ENCODE measurements around the gene MNT. TPM values are rescaled to one million over a fixed set of nuclear protein-coding genes. Genes with fewer than 3 reads are reported as not detected.

MNT gene
- total RNA-seq, 3 donors from 2014 or later (not counting 1 experiment from before 2014, with no cell fraction given) = 72.3 to 108 (median 77.6) TPM

DNA sequence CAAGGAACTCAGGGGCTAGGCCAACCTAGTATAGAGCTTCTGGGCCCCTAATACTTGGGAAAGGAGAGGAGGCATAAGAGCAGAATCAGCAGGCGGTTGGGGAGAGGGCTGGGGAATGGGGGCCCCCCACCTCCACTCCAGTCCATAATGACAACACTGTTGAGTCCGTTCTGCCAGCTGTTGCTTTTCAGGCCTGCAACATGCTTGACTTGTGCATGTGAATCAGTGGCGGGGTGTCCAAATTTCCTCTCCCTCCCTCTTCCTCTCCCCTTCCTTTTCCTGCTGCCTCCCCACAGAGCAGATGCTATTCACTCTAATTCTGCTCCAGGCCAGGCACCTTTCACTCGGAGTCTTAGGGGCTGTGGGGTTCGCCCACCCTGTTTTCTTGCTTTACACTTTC is 31.8 kb downstream of the MNT start:
- 89% methylated on average over 5 of the region's 5 CpGs for WGBS (ENCODE audit: insufficient coverage)

DNA sequence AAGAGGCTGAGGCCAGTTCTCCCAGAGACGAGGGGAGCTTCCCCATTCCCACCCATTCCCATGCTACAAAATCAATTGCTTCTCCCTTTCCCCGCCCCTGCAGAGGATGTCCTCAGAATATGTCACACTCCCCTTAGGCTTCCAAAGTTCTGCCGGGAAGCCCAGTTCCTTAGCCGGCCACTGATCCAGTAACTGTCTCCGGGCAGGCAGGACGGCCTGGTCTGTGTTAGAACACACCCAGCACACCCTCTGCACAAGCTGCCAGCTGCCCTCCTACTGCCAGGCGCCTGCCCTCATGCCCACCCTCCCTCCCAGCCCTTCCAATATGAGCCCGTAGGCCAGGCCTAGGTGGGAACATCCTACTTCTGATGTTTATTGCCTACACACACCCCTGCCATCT is 32.5 kb downstream of the MNT start:
- H3K27ac Mint-ChIP-seq = no peak overlapping the region
- intact Hi-C loops (cut with micrococcal nuclease) = no loop called here
- no peaks in the 10 kb centered on the region for H3K9me3 Mint-ChIP-seq
- DNase-seq (no peak), ATAC-seq (no peak)
- no peaks in the 10 kb centered on the region for H3K27me3 Mint-ChIP-seq (ENCODE audit: low read depth in 2 of 2)
- no peak overlapping the region for H3K4me3 ChIP-seq (ENCODE audit: low read length)
- no peaks in the 10 kb centered on the region for H3K27me3 ChIP-seq (ENCODE audit: control insufficient read depth, insufficient read depth, low read length)
- no peaks in the 10 kb centered on the region for H3K4me1 Mint-ChIP-seq
- H3K9me3 ChIP-seq (ENCODE audit: control insufficient read depth, insufficient read depth, low read length) = no peaks in the 10 kb centered on the region
- H3K36me3 Mint-ChIP-seq = no peaks in the 10 kb centered on the region
- TF ChIP-seq, protein P1, sequence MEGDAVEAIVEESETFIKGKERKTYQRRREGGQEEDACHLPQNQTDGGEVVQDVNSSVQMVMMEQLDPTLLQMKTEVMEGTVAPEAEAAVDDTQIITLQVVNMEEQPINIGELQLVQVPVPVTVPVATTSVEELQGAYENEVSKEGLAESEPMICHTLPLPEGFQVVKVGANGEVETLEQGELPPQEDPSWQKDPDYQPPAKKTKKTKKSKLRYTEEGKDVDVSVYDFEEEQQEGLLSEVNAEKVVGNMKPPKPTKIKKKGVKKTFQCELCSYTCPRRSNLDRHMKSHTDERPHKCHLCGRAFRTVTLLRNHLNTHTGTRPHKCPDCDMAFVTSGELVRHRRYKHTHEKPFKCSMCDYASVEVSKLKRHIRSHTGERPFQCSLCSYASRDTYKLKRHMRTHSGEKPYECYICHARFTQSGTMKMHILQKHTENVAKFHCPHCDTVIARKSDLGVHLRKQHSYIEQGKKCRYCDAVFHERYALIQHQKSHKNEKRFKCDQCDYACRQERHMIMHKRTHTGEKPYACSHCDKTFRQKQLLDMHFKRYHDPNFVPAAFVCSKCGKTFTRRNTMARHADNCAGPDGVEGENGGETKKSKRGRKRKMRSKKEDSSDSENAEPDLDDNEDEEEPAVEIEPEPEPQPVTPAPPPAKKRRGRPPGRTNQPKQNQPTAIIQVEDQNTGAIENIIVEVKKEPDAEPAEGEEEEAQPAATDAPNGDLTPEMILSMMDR (IDR thresholded peaks at IDR 0.05) = no peak
- H3K36me3 ChIP-seq (ENCODE audit: control insufficient read depth, insufficient read depth, low read length) = peaks cover 9% of the 10 kb centered on the region
- no peak overlapping the region for H3K4me3 Mint-ChIP-seq
- H3K27ac ChIP-seq (ENCODE audit: low read length) = no peak overlapping the region
- WGBS (ENCODE audit: insufficient coverage) = 97% methylated on average over 7 of the region's 8 CpGs
- H3K4me1 ChIP-seq (ENCODE audit: control insufficient read depth, insufficient read depth, low read length) = no peaks in the 10 kb centered on the region

More for the DNA sequence above, 31.8 kb downstream of the MNT start:
- intact Hi-C loops (cut with micrococcal nuclease) = no loop called here
- Histone ChIP-seq H3K4me3 (ENCODE audit: low read length) (no peak overlapping the region), H3K27ac (ENCODE audit: low read length) (no peak overlapping the region), H3K4me1 (ENCODE audit: control insufficient read depth, insufficient read depth, low read length) (no peaks in the 10 kb centered on the region), H3K9me3 (ENCODE audit: control insufficient read depth, insufficient read depth, low read length) (no peaks in the 10 kb centered on the region), H3K27me3 (ENCODE audit: control insufficient read depth, insufficient read depth, low read length) (no peaks in the 10 kb centered on the region), H3K36me3 (ENCODE audit: control insufficient read depth, insufficient read depth, low read length) (peaks cover 6% of the 10 kb centered on the region)
- no peak for DNase-seq
- Mint-ChIP-seq H3K9me3 (no peaks in the 10 kb centered on the region), H3K27me3 (ENCODE audit: low read depth in 2 of 2) (no peaks in the 10 kb centered on the region), H3K4me3 (no peak overlapping the region), H3K4me1 (no peaks in the 10 kb centered on the region), H3K36me3 (no peaks in the 10 kb centered on the region), H3K27ac (no peak overlapping the region)
- ATAC-seq = no peak
- TF ChIP-seq, protein P1 (IDR thresholded peaks at IDR 0.05) = no peak

DNA sequence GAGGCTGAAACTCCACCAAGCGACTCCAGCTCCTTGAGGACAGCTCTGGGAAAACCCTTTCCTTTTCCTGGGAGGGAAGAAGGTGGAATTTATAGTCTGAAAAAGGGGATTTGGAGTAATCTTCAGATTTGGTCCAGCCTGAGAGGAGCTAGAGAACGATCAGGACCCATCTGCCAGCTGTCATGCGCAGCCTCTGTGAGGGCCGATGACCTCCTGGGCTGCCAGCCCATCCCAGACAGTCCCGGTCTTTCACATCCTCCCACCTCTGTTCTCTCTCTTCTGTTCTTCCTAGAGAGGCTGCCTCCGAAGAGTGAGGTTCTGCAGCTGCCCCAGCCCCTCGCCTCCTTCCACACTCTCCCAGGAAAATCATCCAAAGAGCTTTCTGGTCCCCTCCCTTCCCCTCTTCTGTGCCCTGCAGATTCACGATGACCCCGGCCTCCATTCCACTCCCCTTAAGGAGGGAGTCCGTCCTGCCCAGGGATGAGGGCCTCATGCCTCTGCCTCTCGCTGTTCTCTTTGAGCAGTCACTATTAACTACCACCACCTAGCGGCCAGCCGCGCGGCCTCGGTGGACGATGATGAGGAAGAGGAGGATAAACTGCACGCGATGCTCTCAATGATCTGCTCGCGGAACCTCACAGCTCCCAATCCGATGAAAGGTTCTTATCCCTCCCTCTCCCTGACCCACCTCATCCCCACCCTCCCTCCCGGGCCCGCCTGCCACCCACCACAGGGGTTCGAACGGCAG is 33.9 kb downstream of the MNT start:
- Histone ChIP-seq H3K27ac (ENCODE audit: low read length) (no peak overlapping the region), H3K9me3 (ENCODE audit: control insufficient read depth, insufficient read depth, low read length) (no peaks in the 10 kb centered on the region), H3K4me1 (ENCODE audit: control insufficient read depth, insufficient read depth, low read length) (no peaks in the 10 kb centered on the region), H3K4me3 (ENCODE audit: low read length) (no peak overlapping the region), H3K36me3 (ENCODE audit: control insufficient read depth, insufficient read depth, low read length) (peaks cover 12% of the 10 kb centered on the region), H3K27me3 (ENCODE audit: control insufficient read depth, insufficient read depth, low read length) (no peaks in the 10 kb centered on the region)
- Mint-ChIP-seq H3K36me3 (no peaks in the 10 kb centered on the region), H3K4me1 (no peaks in the 10 kb centered on the region), H3K27ac (no peak overlapping the region), H3K9me3 (no peaks in the 10 kb centered on the region), H3K4me3 (no peak overlapping the region), H3K27me3 (ENCODE audit: low read depth in 2 of 2) (no peaks in the 10 kb centered on the region)
- intact Hi-C loops (cut with micrococcal nuclease) = no loop called here
- 95% methylated on average over 25 of the region's 26 CpGs for WGBS (ENCODE audit: insufficient coverage)
- ATAC-seq (no peak), DNase-seq (no peak)
- TF ChIP-seq, protein P1 (IDR thresholded peaks at IDR 0.05) = no peak

DNA sequence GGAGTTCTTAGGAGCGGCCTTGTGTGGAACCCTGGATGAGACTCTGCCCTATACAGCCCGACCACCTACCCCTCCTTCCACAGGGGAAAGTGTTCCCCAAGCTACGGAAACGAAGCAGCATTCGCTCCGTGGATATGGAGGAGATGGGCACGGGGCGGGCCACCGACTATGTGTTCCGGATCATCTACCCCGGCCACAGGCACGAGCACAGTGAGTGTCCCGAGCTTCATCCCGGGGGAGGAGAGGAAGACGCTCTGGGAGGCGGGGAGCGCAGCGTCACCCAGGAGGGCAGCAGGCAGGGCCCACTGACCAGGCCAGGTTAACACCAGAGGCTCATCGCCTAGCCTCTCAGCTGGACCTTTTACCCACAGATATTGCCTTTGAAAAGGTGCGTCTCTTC is 35.7 kb downstream of the MNT start:
- H3K4me3 Mint-ChIP-seq = no peak overlapping the region
- H3K9me3 Mint-ChIP-seq = no peaks in the 10 kb centered on the region
- H3K36me3 ChIP-seq (ENCODE audit: control insufficient read depth, insufficient read depth, low read length) = peaks cover 12% of the 10 kb centered on the region
- no peaks in the 10 kb centered on the region for H3K36me3 Mint-ChIP-seq
- DNase-seq (no peak), ATAC-seq (no peak)
- WGBS (ENCODE audit: insufficient coverage) = 95% methylated on average over 20 of the region's 20 CpGs
- TF ChIP-seq, protein P1 (IDR thresholded peaks at IDR 0.05) = no peak
- no peak overlapping the region for H3K27ac ChIP-seq (ENCODE audit: low read length)
- no peaks in the 10 kb centered on the region for H3K27me3 ChIP-seq (ENCODE audit: control insufficient read depth, insufficient read depth, low read length)
- H3K4me3 ChIP-seq (ENCODE audit: low read length) = no peak overlapping the region
- no peaks in the 10 kb centered on the region for H3K9me3 ChIP-seq (ENCODE audit: control insufficient read depth, insufficient read depth, low read length)
- H3K27me3 Mint-ChIP-seq (ENCODE audit: low read depth in 2 of 2) = no peaks in the 10 kb centered on the region
- intact Hi-C loops (cut with micrococcal nuclease) = no loop called here
- H3K4me1 Mint-ChIP-seq = no peaks in the 10 kb centered on the region
- no peak overlapping the region for H3K27ac Mint-ChIP-seq
- no peaks in the 10 kb centered on the region for H3K4me1 ChIP-seq (ENCODE audit: control insufficient read depth, insufficient read depth, low read length)

Measured in natural killer cell (primary cell).